Measurements from ENCODE around the gene SLC30A10. TPM values are rescaled to one million over a fixed set of nuclear protein-coding genes. Genes with fewer than 3 reads are reported as not detected.

The SLC30A10 gene
- total and polyA plus RNA-seq, 2 of the 13 experiments (the other 11 are each of a cell fraction or from before 2014, with no cell fraction given) = 20.9 to 30.2 TPM

GRCh38 chr1:219883400-219884332, 44.7 kb downstream of the SLC30A10 start (continued):
- TF ChIP-seq ARID4A (CRISPR knock-in tag; IDR thresholded peaks at IDR 0.05; ENCODE audit: borderline replicate concordance) (peak; percentile 62; the same call in 1 of the 2 replicates), ZNF652 (CRISPR knock-in tag; IDR thresholded peaks at IDR 0.05; ENCODE audit: borderline replicate concordance, low read depth) (peak; percentile 97), ZNF24 (IDR thresholded peaks at IDR 0.05) (no peak), ZNF782 (CRISPR knock-in tag; IDR thresholded peaks at IDR 0.05; ENCODE audit: borderline replicate concordance) (no peak), CBX2 (IDR thresholded peaks at IDR 0.05; ENCODE audit: low read depth, low read length) (no peak), CBX2 (CRISPR knock-in tag; IDR thresholded peaks at IDR 0.05; ENCODE audit: low read depth) (no peak), ZNF598 (CRISPR knock-in tag; IDR thresholded peaks at IDR 0.05; ENCODE audit: borderline replicate concordance) (no peak), STAG1 (CRISPR knock-in tag; IDR thresholded peaks at IDR 0.05) (0 out of 2 replicates have a peak, but pooled peaks have one; percentile 24), GABPA (IDR thresholded peaks at IDR 0.05; ENCODE audit: low read depth, low read length) (no peak), GABPA (CRISPR knock-in tag; IDR thresholded peaks at IDR 0.05; ENCODE audit: low read depth) (0 out of 2 replicates have a peak, but pooled peaks have one; percentile 32), ZNF234 (CRISPR knock-in tag; conservative IDR thresholded peaks at IDR 0.05) (no peak), ZXDC (CRISPR knock-in tag; IDR thresholded peaks at IDR 0.05) (no peak), RNF219 (CRISPR knock-in tag; IDR thresholded peaks at IDR 0.05) (no peak; the same call in 1 of the 2 replicates), GMEB1 (CRISPR knock-in tag; IDR thresholded peaks at IDR 0.05; ENCODE audit: borderline replicate concordance) (peak; percentile 41; the same call in 1 of the 2 replicates), ZNF12 (CRISPR knock-in tag; IDR thresholded peaks at IDR 0.05) (no peak), ZC3H4 (CRISPR knock-in tag; IDR thresholded peaks at IDR 0.05; ENCODE audit: borderline replicate concordance) (no peak)
